Astrocyte (in vitro differentiated cells and primary cell): ENCODE data around the gene UFD1. TPM values are rescaled to one million over a fixed set of nuclear protein-coding genes. Genes with fewer than 3 reads are reported as not detected.

Experiments used
- DNase-seq: peaks from one replicate; pipeline ENCODE4 v3.0.0-alpha.2; 2010; ENCODE audit warnings: low read depth
- FAIRE-seq: peaks from 2 replicates; lab custom pipeline; 2011; peaks lifted over from hg19 to GRCh38; lab: Jason Lieb, UNC
- H2AFZ ChIP-seq: 2 replicates; pipeline ENCODE4 v1.6.0; 2012; ENCODE audit warnings: low read depth, low read length, inconsistent platforms
- H3K27ac ChIP-seq: 2 replicates; pipeline ENCODE4 v1.5.1; 2011; ENCODE audit warnings: low read depth, low read length, inconsistent platforms
- H3K27me3 ChIP-seq: 2 replicates; pipeline ENCODE4 v1.6.0; 2011; ENCODE audit warnings: low read length, inconsistent platforms; ENCODE audit not compliant: insufficient read depth
- H3K36me3 ChIP-seq: 2 replicates; pipeline ENCODE4 v1.5.1; 2011; ENCODE audit warnings: low read length, inconsistent platforms; ENCODE audit not compliant: insufficient read depth
- H3K4me1 ChIP-seq: 2 replicates; pipeline ENCODE4 v1.5.1; 2011; ENCODE audit warnings: low read length, inconsistent platforms; ENCODE audit not compliant: insufficient read depth
- H3K4me2 ChIP-seq: 2 replicates; pipeline ENCODE4 v1.6.0; 2012; ENCODE audit warnings: low read length, inconsistent platforms
- H3K4me3 ChIP-seq: 2 replicates; pipeline ENCODE4 v1.5.1; 2011; ENCODE audit warnings: low read depth, mild to moderate bottlenecking, low read length, inconsistent platforms; ENCODE audit not compliant: insufficient read depth
- H3K79me2 ChIP-seq: 2 replicates; pipeline ENCODE4 v1.6.0; 2012; ENCODE audit warnings: mild to moderate bottlenecking, low read length, inconsistent platforms; ENCODE audit not compliant: insufficient read depth
- H3K9ac ChIP-seq: 2 replicates; pipeline ENCODE4 v1.6.0; 2012; ENCODE audit warnings: mild to moderate bottlenecking, low read length, inconsistent platforms
- H3K9me3 ChIP-seq: 2 replicates; pipeline ENCODE4 v1.5.1; 2012; ENCODE audit warnings: low read depth, mild to moderate bottlenecking, low read length, inconsistent platforms; ENCODE audit not compliant: insufficient read depth
- H4K20me1 ChIP-seq: 2 replicates; pipeline ENCODE4 v1.6.0; 2012; ENCODE audit warnings: low read length, inconsistent platforms; ENCODE audit not compliant: insufficient read depth
- H3K27ac Mint-ChIP-seq: one replicate; pipeline ENCODE4 v1.8.0; 2021; ENCODE audit warnings: mild to moderate bottlenecking, mixed read lengths; ENCODE audit not compliant: unreplicated experiment
- H3K27me3 Mint-ChIP-seq: one replicate; pipeline ENCODE4 v1.8.0; 2021; ENCODE audit warnings: low read depth, mixed read lengths; ENCODE audit not compliant: unreplicated experiment
- H3K36me3 Mint-ChIP-seq: one replicate; pipeline ENCODE4 v1.8.0; 2021; ENCODE audit warnings: low read depth, mixed read lengths; ENCODE audit not compliant: unreplicated experiment
- H3K4me1 Mint-ChIP-seq: one replicate; pipeline ENCODE4 v1.8.0; 2021; ENCODE audit warnings: low read depth, mixed read lengths; ENCODE audit not compliant: unreplicated experiment
- H3K4me3 Mint-ChIP-seq: one replicate; pipeline ENCODE4 v1.8.0; 2021; ENCODE audit warnings: mild to moderate bottlenecking, moderate library complexity, mixed read lengths; ENCODE audit not compliant: unreplicated experiment
- H3K9me3 Mint-ChIP-seq: one replicate; pipeline ENCODE4 v1.8.0; 2021; ENCODE audit warnings: mild to moderate bottlenecking, mixed read lengths; ENCODE audit not compliant: unreplicated experiment
- CTCF ChIP-seq: IDR thresholded peaks from 2 replicates; pipeline ENCODE4 v1.5.1; 2011; ENCODE audit warnings: low read depth, mild to moderate bottlenecking, inconsistent platforms, low read length, moderate library complexity; ENCODE audit not compliant: insufficient read depth
- EZH2 ChIP-seq: IDR thresholded peaks from 2 replicates; pipeline ENCODE4 v1.6.1; 2012; ENCODE audit warnings: mild to moderate bottlenecking, low read length, inconsistent platforms; ENCODE audit not compliant: insufficient read depth
- total RNA-seq: library from RNA; stranded (reverse); gene quantifications from 2 replicates; pipeline ENCODE4 v1.2.1, GENCODE V29; 2021

UFD1 gene
- total RNA-seq, 1 donor from 2014 or later = 105 TPM

GRCh38 chr22:19495562-19496323 is 16.8 kb upstream of the UFD1 start:
- Mint-ChIP-seq H3K27ac (no peak overlapping the region), H3K4me3 (no peak overlapping the region), H3K27me3 (peaks cover 5% of the 10 kb centered on the region), H3K9me3 (no peaks in the 10 kb centered on the region), H3K4me1 (peaks cover 5% of the 10 kb centered on the region), H3K36me3 (no peaks in the 10 kb centered on the region)
- H3K9me3 ChIP-seq = no peaks in the 10 kb centered on the region
- no peaks in the 10 kb centered on the region for H3K79me2 ChIP-seq
- H3K4me3 ChIP-seq = no peak overlapping the region
- TF ChIP-seq CTCF (peak; percentile 7), EZH2 (no peak)
- no peak for DNase-seq
- no peaks in the 10 kb centered on the region for H3K36me3 ChIP-seq
- no peak for FAIRE-seq
- no peak overlapping the region for H3K9ac ChIP-seq
- H3K4me1 ChIP-seq = peaks cover 9% of the 10 kb centered on the region
- H3K27ac ChIP-seq = no peak overlapping the region
- H4K20me1 ChIP-seq = no peaks in the 10 kb centered on the region
- H3K27me3 ChIP-seq = no peaks in the 10 kb centered on the region
- H3K4me2 ChIP-seq = no peak overlapping the region
- no peak overlapping the region for H2AFZ ChIP-seq

- Histone ChIP-seq H3K27ac (no peak overlapping the region), H3K9ac (no peak overlapping the region), H3K4me2 (no peak overlapping the region), H3K4me1 (peaks cover 9% of the 10 kb centered on the region), H3K79me2 (no peaks in the 10 kb centered on the region), H2AFZ (no peak overlapping the region), H4K20me1 (no peaks in the 10 kb centered on the region), H3K36me3 (no peaks in the 10 kb centered on the region), H3K27me3 (no peaks in the 10 kb centered on the region), H3K9me3 (no peaks in the 10 kb centered on the region), H3K4me3 (no peak overlapping the region)
- Mint-ChIP-seq H3K27me3 (peaks cover 1% of the 10 kb centered on the region), H3K4me3 (no peak overlapping the region), H3K27ac (no peak overlapping the region), H3K9me3 (no peaks in the 10 kb centered on the region), H3K4me1 (peaks cover 5% of the 10 kb centered on the region), H3K36me3 (no peaks in the 10 kb centered on the region)
- TF ChIP-seq EZH2 = no peak
- TF ChIP-seq CTCF = no peak
- FAIRE-seq = no peak
- no peak for DNase-seq
These were observed 15.7 kb upstream of the UFD1 start for GRCh38 chr22:19494676-19495173.

DNA sequence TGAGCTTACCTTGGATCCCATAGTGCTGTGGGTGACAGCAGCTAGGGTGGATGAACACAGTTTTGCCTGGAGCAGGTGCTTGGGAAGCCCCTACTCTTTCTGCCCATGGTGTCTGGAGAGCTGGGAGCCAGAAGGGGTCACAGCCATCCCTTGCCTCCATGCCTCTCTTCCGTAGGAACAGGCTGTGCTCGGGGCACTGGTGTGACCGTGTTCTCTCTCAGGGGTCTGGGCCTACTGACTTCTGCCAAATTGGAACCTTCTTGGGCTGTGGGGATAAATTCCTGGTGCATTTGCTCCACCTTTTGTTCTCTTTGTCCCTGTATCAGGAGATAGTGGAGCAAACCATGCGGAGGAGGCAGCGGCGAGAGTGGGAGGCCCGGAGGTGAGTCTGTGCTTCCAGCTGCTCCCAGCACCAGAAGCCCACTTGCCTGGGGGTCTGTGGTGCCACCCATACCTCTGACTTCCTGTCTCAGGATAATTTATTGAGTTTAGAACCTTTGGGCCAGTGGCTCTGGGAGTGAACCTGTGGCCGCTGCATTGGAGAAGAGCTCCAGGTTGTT is 15.1 kb upstream of the UFD1 start:
- FAIRE-seq (no peak), DNase-seq (no peak)
- H3K4me1 Mint-ChIP-seq = peaks cover 5% of the 10 kb centered on the region
- peaks cover 1% of the 10 kb centered on the region for H3K27me3 Mint-ChIP-seq
- H3K9me3 Mint-ChIP-seq = no peaks in the 10 kb centered on the region
- H3K36me3 Mint-ChIP-seq = no peaks in the 10 kb centered on the region
- H3K4me3 Mint-ChIP-seq = no peak overlapping the region
- Histone ChIP-seq H3K79me2 (no peaks in the 10 kb centered on the region), H4K20me1 (no peaks in the 10 kb centered on the region), H3K27ac (no peak overlapping the region), H3K27me3 (no peaks in the 10 kb centered on the region), H3K9me3 (no peaks in the 10 kb centered on the region), H3K9ac (no peak overlapping the region), H3K4me1 (peaks cover 9% of the 10 kb centered on the region), H3K4me2 (no peak overlapping the region), H3K4me3 (no peak overlapping the region), H3K36me3 (no peaks in the 10 kb centered on the region), H2AFZ (no peak overlapping the region)
- no peak overlapping the region for H3K27ac Mint-ChIP-seq
- no peak for TF ChIP-seq CTCF
- no peak for TF ChIP-seq EZH2
